GM19452 (cell line): Measurements from ENCODE around the gene TTC9.
A peak's percentile ranks its signal among the peaks of the same experiment; 100 is the strongest.

ENCODE experiments used
- ATAC-seq: cut with Tn5 transposase; IDR thresholded peaks from one replicate; pipeline ENCODE4 v1.9.1; 2021; ENCODE audit not compliant: unreplicated experiment

The TTC9 gene

DNA sequence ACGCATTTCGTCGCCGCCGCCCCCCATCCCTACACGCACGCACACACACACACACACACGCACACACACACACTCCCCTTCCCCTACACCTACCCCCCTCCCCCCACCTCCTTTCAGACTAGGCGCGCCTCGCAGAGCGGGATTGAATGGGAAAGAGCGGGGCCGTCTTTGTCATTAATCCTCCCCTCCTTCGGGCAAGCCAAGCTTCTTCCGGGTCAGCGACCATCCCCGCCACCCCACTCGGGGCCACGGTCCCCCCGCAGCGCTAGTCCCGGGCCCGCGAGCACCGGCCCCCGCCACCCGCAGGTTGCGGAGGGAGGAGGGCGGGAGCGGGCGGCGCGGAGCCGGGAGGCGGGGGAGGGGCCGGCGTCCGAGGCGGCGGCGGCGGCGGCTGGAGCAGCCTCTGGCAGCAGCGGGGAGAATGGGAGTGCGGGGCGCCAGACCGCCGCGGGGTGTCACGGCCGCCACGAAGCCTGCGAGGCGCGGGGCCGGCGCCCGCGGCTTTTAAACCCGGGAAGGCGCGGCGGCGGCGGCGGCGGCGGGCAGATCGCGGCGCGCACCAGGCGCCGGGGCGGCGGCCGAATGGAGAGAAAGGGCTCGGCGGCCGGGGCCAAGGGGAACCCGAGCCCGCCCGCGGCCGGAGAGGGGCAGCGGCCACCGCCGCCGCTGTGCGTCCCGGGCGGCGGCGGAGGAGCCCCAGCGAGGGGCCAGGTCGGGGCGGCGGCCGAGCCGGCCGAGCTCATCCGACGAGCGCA lies at the start of gene TTC9:
Gene TTC9 (plus strand): TSS at position 369 of the 755 bp plus-strand sequence. CDS start 214 bp downstream, at position 583.
- peak; percentile 4 for ATAC-seq

DNA sequence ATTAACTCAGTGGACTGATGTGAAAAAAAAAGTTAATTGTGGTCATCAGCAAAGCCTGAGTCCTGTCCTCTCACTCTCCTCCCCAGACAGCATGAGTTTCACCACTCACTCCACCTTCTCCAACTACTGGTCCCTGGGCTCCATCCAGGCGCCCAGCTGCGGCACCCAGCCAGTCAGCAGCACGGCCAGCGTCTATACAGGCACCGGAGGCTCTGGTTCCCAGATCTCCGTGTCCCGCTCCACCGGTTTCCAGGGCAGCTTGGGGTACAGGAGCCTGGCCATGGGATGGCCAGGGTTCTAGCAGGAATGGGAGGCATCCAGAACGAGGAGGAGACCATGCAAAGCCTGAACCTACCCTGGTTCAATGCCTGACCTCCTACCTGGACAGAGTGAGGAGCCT lies 47.3 kb upstream of the TTC9 start:
- ATAC-seq: no peak

DNA sequence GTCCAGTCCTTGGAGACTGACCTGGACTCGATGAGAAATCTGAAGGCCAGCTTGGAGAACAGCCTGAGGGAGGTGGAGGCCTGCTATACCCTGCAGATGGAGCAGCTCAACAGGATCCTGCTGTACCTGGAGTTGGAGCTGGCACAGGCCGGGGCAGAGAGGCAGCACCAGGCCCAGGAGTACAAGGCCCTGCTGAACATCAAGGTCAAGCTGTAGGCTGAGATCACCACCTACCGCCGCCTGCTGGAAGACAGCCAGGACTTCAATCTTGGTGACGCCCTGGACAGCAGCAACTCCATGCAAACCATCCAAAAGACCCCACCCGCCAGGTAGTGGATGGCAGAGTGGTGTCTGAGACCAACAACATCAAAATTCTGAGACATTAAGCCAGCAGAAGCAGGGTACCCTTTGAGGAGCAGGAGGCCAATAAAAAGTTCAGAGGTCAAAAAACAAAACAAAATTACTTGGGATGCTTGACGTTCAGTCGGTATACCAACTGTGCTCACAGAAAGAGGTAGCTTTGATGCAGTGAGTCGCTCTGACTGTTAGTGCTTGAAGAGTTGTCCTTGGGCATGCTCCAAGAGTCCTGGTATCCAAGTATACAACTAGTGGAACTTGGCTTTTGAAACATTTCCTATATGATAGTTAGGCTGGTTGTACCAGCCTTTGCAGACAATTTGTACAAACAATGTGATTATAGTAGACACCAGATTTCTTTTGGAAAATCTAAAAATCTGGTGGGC lies 46.1 kb upstream of the TTC9 start:
- ATAC-seq: no peak

DNA sequence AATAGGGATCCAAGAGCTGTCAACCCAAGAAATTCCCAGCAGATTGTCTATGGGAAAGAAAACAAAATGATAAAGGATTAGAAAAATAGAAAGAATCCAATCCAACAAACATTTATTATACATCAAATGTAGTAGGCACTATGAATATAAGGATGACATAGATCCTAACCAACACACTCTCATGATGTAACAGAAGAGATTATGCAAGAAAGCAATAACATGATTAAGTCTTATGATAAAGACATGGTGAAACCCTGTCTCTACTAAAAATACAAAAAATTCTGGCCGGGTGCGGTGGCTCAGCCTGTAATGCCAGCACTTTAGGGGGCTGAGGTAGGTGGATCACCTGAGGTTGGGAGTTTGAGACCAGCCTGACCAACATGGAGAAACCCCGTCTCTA lies 44.0 kb upstream of the TTC9 start:
- no peak for ATAC-seq

DNA sequence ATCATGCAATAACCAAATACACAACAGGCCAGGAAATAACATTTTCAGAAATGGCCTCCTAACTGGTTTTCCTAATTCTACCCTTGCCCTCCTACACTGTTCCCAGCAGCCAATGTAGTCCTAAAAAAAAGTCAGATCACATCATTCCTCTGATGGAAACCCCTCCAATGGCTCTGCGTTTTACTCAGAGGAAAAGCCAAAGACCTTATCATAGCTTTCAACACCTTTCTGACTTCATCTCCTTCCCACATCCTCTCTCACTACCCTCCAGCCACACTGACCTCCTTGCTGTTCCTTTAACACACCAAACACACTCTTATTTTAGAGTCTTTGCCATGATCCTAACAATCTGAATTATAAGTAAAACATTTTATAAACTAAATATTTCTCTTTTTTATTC lies 42.4 kb upstream of the TTC9 start:
- no peak for ATAC-seq

DNA sequence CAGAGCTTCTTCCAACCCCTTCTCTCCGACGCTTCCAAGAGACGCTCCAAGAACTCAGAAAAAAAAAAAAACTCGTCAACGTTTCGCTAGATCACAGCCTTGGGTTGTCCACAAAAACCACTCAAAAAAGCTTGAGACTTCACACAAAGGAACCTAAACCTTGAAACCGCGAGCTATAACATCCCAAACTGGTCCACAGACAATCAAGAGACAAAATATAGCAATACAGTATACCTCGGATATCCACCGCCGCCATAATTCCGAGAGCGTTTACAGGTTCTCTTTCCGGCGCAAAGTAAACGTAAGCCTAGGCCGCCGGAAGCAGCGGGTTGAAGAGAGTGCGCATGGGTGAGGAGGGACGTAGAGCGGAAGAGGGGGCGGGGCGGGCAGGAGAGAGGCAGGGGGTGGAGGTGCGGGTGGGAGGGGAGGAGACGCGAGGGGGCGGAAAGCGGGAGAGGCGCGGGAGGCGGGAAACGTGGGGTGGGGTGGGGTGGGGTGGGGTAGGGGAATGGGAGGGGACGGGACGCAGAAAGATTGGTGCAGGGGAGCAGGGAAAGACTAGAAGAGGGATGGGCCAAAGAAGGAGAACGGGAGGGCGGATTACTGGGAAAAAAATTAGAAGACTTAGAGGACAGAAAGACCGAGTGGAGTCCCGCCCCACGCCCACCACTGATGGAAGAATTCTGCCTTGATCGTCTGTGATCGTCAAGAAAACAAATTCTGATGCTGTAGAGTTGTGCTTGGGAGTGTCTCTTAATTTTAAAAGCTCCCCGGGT lies 41.1 kb upstream of the TTC9 start, which contains the start of gene MED6:
Gene MED6 (minus strand): TSS at position 274 of the 776 bp plus-strand sequence. CDS start 18 bp downstream, at position 256.
- ATAC-seq: peak; percentile 91

DNA sequence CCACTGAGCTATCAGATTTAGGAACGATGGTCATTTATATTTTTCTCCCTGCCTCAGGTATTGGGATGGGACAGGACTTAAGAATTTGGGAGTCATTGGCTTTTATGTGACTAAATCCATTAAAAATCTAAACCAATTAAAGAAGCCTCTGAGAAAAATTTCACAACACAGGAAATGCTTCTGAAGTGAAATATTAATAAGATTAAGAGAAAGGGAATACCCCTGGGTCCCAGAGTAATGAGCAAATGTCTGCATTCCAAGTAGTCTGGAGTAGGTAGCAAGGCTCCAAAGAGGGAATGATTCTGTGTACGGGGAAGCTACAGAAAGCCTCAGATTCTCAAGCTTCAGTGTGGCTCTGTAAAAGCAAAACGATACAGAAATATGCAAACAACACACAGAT lies 40.6 kb upstream of the TTC9 start:
- ATAC-seq: no peak

DNA sequence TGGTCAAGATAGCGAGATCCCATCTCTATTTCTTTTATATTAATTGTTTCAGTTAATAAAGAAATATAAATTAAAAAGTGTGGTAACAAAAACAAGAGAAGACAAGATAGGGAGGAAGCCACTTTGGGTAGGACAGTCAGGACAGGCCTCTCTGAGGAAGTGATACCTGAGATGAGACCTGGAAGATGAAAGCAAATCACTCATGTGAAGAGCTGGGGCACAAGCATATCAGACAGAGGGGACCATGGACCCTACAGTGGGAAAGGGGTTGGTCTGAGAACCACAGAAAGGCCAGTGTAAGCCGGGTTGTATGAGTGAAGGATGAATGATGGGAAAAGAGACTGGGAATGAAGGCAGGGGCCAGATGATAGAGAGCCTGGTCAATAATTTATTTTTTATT lies 39.5 kb upstream of the TTC9 start:
- ATAC-seq: no peak

DNA sequence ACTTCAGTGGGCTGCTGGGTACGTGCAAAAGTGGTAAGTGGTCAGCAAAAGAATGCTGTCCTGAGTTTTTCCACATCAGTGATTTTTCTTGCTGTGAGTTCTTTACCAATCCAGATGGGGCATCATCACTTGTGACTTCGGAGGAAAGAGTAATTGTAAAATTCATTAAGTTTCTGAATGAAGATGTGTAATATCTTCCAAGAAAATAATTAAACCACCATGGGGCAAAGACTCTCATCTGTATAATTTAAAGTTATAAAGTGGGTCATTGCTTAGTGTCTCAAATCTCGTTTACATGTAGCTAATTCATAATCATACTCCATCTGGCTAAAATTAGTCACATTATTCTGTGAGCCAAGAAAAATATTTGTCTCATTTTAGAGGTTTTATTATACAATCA lies 30.5 kb upstream of the TTC9 start:
- no peak for ATAC-seq

DNA sequence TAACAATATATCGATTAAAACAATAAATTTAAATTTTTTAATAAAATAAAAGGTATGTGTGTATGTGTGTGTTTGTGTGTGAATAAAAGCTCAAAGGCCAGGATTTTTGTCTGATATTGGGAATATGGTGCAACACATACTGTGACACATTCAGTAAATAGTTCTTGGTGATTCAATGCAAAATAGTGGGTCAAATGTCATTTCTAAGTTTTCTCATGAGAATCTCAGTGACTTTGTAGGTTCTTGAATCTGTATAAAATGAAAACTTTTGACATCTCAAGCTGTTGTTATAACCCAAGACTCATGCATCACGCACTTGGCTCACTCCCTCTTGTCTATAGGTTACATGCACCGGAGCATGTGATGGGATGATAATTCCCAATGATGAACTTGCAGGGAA lies 25.1 kb upstream of the TTC9 start:
- no peak for ATAC-seq

DNA sequence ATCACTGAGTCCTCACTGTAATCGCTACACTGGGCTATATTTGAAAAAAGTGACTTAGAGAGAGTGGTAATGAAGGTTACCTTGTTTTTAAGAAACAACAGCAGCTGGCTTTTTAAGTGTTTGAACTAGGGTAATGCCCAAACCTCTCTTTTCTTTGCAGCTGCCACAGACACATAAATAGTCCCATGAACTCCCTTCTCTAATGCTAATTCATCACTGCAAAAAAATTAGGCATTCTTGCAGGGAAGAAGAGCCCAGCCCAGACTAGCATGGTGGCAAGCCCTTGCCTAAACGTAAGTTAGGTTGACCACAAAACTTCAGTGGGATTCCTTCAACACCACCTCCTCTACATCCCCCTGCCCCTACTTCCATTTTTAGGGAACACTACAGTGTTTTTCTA lies 23.4 kb upstream of the TTC9 start:
- ATAC-seq: no peak

DNA sequence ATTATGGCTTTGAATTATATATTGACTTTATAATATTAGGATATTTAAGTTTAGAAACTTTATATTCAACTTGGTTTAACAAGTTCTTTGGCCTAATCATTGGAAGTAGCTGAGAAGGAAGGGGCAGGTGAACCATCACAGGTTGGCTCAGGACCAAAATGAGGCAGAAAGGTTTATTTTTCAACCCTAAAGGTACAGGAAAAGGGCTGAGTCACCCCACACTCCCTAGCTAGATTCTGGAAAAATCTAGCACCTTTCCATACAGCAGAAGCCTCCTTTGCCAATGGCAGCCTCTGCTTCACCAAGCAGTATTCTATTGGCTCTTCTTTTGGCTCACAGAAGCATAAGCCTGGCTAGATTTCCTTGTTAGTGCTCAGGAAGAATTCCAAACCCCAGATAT lies 22.0 kb upstream of the TTC9 start:
- no peak for ATAC-seq

DNA sequence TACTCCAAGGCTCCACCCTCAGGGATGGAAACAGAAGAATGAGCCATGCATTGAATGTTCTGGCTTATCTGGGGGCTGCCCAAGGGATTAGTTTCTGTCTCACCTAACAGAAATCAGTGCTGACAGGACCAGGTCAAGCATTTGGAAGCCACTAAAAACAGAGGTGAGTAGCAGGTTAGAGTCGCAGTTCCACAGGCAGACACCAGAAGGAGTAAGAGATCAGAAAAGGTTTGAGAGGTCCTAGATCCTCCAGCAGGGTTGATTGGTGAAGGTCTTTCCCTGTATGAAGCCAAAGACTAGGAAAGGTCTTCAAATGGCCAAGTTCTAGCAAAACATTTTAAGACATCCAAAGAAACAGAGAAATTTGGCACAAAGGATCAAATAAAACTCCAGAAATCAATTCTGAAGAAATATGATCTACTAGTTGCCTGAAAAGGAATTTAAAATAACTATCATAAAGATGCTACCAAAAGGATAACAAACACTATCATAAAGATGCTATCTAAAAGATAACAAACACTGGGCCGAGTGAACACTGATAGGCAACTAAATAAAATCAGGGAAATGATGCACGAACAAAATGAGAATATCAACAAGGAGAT lies 19.5 kb upstream of the TTC9 start:
- no peak for ATAC-seq

DNA sequence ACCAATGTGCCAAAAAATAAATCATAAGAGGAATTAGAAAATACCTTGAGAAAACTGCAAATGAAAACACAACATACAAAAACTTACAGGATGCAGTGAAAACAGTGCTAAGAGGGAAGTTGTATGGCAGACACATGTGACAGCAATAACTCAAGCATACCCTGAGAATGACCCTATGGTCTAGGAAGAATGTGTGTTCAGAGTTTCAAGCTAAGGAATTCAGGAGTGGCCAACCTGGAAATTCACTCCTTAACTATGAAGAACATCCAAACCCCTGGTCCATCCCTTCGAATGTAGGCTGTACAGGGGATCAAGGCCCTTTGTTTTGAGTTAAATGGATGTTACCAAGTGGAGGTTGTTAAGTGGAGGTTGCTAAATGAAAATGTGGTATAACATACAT lies 16.7 kb upstream of the TTC9 start:
- no peak for ATAC-seq

DNA sequence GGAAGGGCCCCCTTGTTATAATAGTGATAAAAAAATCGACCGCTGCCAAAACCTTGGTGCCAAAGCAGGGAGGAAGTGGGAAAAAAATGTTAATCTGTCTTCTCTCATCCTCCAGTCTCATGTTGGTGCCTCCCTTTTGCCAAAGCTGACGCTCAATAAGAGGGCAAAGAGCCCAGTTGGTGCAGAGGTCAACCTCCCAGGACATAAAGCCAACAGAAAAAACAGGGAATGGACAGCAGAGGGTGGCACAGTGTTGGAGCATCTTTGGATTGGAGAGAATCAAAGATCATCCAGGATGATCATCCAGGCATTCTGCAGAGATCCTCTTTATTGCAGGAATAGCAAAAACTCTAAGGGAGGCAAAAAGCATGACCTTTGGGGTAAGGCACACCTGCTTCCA lies 9.8 kb upstream of the TTC9 start:
- ATAC-seq: no peak

DNA sequence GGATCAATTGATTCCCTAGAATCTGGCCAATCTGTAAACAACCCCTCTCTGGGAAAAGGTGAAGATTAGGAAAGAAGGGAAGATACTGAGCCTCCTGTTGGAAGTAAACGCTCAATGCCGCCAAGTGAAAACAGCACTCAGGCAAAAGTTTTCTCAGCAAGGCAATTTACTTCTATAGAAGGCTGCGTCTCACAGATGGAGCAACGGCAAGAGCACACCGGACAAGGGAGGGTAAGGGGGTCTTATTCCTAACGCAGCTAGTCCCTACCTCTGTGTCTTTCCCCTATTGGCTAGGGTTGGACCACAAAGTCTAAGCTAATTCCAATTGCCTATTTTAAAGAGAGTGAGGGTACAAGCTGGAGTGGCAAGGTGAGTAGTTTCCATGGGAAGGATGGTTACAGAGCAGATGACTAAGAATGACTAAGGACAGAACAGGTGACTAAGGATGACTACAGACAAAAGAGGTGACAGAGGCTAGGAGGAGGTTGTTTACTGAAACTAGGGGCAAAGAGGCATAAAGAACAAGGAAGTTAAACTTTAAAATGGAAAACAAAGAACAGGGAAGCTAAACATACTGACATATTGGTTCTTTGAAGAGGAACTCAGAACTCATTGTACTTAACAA lies 5.6 kb upstream of the TTC9 start:
- ATAC-seq: no peak

DNA sequence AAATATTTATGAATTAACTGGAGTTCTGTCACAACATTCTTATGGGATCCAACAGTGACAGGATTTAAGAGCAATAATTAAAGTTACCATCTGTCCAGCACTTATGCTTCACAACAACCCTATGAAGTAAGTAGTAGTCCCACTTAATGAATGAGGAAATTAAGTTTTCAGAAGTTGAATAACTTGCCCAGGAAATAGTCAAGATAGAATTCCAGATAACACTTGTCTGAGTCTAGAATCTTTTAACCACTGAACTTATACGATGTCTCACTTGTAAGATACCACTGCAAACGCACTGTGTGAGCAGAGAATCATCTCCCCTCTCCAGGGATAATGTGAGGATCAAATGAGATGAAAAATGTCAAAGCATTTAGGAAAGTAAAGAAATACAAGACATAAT lies 3.3 kb upstream of the TTC9 start:
- ATAC-seq: no peak

DNA sequence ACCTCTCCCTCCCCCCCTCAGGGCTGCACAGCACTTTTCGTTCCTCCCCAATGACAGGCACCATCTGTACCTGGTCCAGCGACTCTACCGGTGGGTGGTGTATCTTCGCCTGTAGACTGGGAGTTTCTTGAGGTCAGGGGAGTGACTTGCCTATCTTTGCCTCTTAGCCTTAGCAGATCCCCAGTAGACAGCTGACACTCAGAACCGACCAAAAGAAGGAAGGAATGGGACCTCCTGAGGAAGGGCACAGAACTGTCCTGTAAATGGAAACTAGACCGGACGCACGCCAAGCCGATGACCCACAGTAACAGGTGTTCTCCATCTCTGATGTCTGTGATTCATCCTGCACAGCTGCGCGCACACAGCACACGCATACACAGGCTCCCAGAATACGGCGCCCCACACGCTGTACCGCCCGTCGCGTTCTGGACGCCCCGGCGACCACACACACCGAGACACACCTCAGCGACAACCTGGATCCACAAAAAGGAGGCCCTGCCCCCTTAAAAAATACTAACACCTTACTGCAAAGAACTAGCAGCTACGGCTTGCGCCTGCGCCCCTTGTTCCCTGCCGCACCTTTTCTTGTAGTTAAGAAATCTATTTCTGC lies 673 bp upstream of the TTC9 start:
- peak; percentile 53 for ATAC-seq

DNA sequence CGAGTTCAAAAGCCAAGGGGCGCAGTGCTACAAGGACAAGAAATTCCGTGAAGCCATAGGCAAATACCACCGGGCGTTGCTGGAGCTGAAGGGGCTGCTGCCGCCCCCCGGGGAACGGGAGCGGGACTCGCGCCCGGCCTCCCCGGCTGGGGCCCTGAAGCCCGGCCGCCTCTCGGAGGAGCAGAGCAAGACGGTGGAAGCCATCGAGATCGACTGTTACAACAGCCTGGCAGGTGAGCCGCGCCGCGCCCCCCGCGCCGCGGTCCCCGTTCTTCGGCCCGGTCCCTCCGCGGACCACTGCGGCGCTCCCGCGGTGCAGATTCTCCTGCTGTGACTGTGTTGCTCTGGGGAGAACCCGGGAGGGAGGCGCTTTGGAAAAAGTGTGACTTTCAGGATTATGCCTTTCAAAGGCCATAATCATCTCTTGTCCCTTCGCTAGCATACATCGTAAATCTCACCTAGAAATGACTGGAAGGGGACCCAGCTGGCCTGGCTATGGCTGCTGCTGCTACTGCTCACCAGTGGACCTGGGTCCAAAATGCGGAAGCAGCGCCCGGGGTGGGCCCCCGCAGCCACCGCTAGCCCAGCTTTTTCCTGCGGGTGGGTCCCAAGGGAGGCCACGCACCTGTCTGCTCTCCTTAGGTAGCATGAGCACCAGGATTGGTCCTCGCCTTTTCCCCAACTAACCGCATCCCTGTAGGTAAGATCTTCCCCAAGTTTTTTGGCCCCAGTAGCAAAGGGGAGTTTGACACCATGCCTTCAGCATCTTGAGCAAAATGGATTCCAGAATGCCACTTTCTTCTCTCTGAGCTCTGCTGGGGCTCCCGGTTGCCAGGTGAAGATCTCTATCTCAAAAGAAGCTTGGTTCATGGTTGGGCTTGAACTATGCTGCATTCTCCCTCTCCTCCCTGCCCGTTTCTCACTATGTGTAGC lies 853 bp downstream of the TTC9 start:
- ATAC-seq: peak; percentile 41
